GM15510 (cell line): ENCODE results near the gene ITM2B.

ENCODE experiments used
- POLR2A ChIP-seq: IDR thresholded peaks from 3 replicates; pipeline ENCODE4 v1.6.1; 2011; ENCODE audit warnings: borderline replicate concordance; ENCODE audit not compliant: insufficient read length; ENCODE audit errors: extremely low read depth

Gene ITM2B

DNA sequence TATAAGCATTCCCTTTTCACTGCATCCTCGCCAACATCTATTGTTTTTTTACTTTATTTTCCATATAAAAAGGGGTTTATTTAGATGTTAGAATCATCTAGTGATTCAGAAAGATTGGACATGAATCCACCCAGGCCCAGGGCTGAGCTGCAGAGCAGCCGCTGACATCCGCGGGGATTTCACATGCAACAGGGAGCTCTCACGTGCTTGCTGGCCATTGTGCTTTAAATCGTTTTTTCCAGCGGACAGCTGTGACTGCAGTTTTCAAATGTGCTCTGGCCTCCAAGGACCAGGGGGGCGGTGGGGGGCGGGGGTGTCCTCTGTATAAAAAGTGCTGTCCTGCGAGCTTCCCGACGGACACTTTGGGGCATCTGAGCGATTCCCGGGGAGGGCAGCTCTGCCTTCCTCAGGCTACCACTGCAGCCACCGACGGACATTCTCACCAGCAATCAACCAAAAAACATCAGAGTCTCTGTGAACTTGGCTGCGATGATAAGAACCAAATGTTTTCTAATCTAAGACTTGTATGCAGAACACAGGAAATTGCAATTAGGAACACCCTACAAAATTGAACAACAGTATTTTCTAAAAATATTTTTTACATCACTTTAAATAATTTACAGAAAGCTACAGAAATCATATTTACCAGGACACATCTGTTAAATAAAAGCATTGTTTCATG is 83.1 kb downstream of the ITM2B start:
- TF ChIP-seq POLR2A: no peak

DNA sequence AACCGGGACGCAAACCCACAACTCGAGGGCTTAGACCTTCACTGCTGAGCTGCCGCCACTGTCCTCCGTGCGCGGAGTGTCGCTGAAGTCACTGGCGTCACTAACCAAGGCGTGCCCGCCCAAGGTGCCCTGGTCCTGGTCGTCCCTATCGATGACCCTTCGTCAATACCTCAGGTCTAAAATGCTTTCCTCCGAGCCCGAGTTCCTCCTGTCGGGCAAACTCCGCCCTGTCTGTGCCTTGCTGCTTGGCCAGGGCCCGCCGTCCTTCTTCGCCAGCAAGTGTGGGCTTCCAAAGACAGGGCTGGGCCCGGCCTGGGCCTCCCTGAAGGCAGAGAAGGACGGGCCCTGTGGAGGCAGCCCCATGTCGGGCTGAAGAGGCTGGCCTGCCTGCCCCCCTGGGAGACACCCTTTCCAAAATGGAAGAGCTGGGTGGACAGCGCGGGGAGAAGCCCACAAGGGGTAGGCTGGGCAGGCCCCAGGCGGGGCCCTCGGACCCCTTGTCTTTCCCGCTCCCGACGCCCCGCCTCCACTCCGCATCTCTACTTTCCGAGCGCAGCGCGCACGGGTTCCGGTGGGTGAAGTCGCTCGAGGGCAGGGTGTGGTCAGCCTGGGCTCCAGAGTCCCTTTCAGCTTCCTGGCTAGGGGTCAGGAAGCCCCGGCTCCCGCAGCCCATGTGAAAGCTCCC is 84.0 kb downstream of the ITM2B start:
- TF ChIP-seq POLR2A: no peak

DNA sequence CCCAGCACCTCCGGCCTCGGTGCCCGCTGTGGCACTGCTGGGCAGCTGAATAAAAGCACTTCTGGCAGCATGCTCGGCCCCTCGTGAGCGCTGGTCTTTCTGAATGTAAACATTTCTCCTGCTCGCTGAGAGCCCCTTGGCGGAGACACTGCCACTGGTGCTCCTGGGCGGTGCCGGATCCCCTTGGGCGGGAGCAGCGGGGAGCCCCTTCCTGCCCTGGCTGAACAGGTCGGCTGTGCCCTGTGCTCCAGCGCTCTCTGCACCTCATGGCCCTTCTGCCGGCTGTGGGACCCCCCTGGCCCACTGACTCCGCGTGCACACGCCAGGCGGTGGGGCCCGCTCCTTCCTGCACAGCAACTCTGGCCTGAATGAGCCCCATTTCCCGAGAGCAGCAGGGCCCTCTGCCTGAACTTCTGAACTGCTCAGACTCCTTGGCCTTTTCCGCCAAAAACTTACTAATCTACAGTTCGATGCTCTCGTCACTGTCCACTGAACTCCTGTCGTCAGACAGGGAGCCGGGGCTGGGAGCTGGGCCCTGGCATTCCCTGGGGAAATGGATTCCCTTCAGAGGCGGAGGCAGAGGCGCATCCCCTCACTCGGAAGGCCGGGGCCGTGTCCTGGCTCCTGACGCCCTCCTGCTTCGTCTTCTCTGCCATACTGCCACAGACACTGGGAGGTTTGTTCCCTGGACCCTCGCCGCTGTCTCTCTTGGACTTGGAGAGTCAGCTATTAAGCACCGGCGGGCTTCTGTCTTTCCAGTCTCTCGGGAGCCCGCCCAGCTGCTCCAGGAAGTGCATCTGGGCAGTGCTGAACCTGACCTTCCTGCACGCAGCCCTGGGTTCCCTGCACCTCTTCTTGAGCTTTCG is 84.7 kb downstream of the ITM2B start:
- no peak for TF ChIP-seq POLR2A

- no peak for TF ChIP-seq POLR2A
These were observed 85.4 kb downstream of the ITM2B start for GRCh38 chr13:48318377-48318811.

DNA sequence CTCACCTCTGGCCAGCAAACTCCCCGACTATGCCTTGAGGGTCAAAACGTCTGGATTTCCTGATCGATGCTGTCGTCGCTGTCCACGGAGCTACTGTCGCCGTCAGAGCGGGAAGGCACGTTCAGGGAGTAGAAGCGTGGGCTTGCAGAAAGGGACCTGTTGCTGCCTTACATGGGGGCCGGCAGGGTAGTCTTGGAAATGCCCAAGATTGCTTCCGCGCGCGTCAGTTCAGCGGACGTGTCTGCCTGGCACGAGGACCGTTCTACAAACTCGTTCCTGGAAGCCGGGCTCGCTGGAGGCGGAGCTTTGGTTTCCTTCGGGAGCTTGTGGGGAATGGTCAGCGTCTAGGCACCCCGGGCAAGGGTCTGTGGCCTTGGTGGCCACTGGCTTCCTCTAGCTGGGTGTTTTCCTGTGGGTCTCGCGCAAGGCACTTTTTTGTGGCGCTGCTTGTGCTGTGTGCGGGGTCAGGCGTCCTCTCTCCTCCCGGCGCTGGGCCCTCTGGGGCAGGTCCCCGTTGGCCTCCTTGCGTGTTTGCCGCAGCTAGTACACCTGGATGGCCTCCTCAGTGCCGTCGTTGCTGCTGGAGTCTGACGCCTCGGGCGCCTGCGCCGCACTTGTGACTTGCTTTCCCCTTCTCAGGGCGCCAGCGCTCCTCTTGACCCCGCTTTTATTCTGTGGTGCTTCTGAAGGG is 86.0 kb downstream of the ITM2B start:
- TF ChIP-seq POLR2A: no peak
